Measurements from ENCODE around the gene MARK3.
A peak's percentile ranks its signal among the peaks of the same experiment; 100 is the strongest.

MARK3 gene

DNA sequence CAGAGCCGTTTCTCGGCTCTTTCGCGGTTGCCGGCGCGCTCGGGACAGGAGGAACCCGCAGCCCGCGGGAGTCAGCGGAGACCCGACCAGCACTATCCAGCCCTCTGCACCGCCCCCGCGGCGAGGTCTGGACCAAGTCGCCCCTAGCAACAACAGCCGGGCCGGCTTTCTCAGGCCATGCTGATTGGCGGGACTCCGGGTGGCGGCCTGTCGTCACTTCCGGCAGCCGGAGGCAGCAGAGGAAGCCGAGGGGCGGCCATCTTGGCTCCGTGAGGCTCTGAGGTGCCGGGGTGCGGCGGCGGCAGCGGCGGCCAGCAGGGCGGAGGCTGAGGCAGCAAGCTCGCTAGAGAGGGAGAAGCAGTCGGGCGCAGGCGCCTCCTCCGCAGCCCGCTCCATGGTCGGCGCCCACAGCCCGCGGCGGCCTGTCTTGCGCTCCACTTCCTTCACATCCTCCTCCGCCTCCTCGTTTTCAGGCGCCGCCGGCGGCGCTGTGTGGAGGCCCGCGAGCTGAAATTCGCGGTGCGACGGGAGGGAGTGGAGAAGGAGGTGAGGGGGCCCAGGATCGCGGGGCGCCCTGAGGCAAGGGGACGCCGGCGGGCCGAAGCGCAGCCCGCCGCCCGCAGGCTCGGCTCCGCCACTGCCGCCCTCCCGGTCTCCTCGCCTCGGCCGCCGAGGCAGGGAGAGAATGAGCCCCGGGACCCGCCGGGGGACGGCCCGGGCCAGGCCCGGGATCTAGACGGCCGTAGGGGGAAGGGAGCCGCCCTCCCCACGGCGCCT is at the start of gene MARK3:
Gene MARK3, plus strand, starts transcription at position 264 of the 777 bp plus-strand sequence. CDS start 615 bp downstream, outside the sequence.
- TF ChIP-seq, protein P1, sequence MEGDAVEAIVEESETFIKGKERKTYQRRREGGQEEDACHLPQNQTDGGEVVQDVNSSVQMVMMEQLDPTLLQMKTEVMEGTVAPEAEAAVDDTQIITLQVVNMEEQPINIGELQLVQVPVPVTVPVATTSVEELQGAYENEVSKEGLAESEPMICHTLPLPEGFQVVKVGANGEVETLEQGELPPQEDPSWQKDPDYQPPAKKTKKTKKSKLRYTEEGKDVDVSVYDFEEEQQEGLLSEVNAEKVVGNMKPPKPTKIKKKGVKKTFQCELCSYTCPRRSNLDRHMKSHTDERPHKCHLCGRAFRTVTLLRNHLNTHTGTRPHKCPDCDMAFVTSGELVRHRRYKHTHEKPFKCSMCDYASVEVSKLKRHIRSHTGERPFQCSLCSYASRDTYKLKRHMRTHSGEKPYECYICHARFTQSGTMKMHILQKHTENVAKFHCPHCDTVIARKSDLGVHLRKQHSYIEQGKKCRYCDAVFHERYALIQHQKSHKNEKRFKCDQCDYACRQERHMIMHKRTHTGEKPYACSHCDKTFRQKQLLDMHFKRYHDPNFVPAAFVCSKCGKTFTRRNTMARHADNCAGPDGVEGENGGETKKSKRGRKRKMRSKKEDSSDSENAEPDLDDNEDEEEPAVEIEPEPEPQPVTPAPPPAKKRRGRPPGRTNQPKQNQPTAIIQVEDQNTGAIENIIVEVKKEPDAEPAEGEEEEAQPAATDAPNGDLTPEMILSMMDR (IDR thresholded peaks at IDR 0.05): peak; percentile 35; the same call in 1 of the 2 replicates

DNA sequence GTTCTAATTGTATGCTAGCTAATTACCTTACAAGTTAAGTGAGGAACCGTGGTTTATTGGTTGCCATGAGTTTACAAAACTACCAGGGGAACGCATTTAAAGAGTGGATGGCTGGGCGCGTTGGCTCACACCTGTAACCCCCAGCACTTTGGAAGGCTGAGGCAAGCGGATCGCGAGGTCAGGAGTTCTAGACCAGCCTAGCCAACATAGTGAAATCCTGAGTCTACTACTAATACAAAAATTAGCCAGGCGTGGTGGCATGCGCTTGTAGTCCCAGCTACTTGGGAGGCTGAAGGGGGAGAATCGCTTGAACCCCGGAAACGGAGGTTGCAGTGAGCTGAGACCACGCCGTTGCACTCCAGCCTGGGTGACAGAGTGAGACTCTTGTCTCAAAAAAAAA is 49.0 kb upstream of the MARK3 start:
- TF ChIP-seq, protein P1 (IDR thresholded peaks at IDR 0.05): no peak

DNA sequence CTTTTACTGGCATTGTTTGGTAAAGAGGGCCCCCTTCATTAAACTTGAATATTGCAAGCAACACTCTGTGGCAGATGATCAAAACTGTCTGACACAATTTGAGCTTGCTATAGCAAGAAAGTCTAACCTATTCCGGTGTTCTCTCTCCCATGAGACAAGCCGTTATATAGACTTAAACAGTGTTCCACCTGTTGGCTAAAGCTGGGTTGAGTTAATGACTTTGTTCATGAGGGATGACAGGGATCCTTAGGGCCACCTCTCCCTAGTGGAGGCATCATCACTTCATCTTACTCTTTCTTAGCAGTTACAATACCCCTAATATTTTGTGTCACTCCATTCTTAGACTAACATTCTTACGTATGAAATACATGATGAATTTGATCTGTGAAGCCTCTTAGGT is 47.4 kb upstream of the MARK3 start:
- TF ChIP-seq, protein P1 (IDR thresholded peaks at IDR 0.05): no peak

DNA sequence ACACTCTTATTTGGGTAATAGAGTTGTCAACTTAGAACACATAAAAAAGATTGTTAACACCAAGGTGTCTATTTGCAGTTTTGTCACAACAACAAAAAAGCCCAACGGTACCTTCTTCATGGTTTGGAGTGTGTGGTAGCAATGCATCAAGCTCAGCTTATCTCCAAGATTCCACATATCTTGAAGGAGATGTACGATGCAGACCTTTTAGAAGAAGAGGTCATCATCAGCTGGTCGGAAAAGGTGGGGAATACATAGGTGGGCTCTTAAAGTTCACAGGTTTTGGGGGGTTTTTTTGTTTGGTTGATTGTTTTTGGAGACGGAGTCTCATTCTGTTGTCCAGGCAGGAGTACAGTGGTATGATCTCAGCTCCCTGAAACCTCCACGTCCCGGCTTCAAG is 45.7 kb upstream of the MARK3 start:
- TF ChIP-seq, protein P1 (IDR thresholded peaks at IDR 0.05): no peak

DNA sequence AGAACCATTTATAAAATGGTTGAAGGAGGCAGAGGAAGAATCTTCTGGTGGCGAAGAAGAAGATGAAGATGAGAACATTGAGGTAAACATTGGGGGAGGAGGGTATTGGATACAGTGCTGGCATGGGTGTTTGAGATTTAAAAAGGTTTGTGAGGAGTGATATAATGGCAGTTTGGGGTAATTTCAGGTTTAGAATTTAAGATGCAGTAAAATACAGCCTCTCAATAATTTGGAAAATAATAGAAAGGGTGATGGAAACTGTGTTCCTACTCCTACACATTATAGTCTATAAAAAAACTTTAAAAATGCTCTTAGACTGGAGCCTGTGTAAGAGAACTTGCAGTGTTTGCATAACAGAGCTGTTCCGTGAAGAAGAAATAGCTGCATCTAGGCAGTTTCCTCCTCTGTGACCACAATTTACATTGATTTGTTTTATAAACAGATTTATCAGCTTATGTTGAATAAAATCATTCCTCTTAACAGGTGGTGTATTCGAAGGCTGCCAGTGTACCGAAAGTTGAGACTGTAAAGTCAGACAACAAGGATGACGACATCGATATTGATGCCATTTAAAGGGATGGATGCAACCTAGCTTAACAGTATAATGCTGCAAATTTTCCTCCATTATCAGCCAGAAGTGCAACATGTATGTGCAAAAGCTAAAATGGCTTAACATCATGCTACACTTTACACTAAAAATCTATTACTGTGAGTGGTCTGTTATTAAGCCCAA is 44.6 kb upstream of the MARK3 start:
- TF ChIP-seq, protein P1 (IDR thresholded peaks at IDR 0.05): no peak

DNA sequence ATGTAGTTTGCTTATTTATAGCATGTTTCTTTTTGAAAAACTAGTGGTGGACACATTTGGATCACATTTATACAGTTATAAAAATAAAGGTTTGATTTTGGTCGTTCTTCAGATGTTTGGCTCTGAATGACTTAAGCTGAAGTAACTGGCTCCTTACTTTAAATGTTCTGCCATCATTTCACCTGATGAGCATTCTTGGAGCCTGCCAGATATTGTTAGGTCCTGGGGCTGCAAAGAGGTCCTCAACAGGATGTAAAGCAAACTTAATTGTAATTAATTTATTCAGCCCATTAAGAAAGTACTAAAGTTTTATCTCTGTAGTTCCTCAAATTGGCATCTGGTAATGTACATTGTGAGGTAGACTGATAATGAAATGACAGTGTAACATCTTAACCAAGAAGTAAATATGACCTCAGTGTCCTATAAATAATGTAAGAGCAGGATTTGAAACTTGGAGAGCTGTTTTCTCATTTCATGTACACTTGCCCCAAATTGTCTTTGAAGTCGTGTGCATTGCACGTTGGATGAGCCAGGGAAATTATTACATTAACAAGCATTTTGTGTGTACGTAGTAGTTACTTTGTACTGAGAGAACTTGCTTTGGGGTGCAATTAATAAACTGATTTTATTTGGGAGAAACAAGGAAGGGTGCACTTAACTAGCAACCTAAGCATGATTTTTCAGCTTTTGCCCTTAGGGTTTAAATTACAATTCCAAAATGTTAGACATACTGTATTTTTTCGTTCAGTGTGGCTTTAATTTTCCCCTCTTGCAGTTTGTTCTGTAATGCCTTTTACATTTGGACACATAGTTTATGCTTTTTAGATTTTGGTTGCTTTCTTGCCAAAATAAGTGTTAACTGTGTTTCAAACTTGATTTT is 43.7 kb upstream of the MARK3 start:
- TF ChIP-seq, protein P1 (IDR thresholded peaks at IDR 0.05): no peak

DNA sequence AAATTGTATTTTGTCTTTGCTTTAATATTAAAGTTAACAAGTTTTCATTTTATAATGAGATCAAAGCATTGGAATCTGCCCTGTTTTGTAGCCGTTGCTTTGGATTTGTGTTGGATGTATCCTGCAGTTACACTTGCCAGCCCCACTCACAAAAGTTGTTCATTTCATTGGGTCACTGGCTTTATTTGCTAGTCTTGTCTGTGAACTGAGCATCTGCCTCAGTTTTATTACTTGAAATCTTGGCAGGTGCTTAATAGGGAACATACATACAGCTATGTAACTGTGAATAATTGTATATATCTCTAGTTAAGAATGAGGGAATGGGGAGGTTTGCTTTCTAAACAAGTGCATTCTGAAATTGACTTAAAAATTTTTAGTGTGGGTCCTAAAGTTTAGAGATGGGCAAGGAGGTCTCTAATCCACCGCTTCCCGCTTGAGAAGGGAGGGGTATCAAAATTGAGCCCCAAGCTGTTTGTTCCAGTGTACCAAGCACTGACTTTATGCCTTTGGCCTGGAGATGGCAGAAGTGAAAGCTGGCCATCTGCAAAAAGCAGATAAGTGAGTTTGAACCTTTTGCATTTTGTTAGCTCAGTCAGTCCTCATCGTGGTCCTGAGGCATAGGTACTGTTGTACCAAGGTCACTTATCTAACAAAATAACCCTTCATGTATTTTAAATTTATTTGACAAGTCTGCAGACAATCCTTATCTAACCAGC is 41.9 kb upstream of the MARK3 start:
- TF ChIP-seq, protein P1 (IDR thresholded peaks at IDR 0.05): no peak

All from LNCAP (cell line).